Suppressor macrophage treated with lipopolysaccharide for 1 hour (primary cell): ENCODE results near the gene VWF.
"Not testable (repeated sequence)": the region's sequence is repeated elsewhere in the genome, so short reads cannot be mapped to it uniquely, and the experiment has no call there.

ENCODE experiments used
- DNase-seq, 3 donors: peaks; one replicate each; pipeline ENCODE4 v3.0.0-alpha.2; 2020 to 2022

The VWF gene

DNA sequence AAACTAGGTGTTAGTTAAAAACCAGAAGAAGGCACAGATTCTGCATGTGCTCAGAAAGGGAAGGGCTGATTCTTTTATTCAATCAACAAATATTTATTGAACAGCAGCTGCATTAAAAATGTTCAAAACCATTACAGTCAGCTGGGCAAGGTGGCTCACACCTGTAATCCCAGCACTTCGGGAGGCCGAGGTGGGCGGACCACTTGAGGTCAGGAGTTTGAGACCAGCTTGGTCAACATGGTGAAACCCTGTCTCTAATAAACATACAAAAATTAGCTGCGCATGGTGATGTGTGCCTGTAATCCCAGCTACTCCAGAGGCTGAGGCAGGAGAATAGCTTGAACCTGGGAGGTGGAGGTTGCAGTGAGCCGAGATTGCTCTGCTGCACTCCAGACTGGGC, 22.4 kb downstream of the VWF start:
- DNase-seq = not testable (repeated sequence)

DNA sequence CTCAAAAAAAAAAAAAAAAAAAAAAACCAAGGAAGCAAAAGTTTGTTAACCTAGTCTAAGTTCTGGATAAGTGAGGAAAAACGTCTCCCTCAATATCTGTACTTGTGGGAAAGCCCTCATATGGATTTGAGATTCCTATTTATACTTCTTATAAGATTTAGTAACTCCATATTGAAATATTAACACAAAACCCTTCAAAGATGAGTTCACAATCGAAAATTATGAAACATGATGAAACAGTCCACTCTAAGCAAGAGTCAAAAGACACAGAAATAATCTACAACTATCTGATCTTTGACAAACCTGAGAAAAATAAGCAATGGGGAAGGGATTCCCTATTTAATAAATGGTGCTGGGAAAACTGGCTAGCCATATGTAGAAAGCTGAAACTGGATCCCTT, 25.2 kb downstream of the VWF start:
- no peak for DNase-seq

DNA sequence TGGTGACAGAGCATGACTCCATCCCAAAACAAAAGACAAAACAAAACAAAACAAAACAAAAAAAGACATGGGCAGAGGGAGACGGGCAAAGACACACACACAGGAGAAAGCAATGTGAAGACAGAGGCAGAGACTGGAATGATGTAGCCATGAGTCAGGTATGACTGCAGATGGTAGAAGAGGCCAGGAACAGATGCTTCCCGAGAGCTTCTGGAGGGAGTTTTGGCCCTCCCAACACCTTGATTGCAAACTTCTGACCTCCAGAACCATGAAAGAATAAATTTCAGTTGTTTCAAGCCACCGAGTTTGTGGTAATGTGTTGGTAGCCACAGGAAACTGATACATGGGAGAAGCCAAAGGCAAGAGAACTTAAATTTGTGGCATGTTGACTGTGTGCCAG, 27.1 kb downstream of the VWF start:
- no peak for DNase-seq

DNA sequence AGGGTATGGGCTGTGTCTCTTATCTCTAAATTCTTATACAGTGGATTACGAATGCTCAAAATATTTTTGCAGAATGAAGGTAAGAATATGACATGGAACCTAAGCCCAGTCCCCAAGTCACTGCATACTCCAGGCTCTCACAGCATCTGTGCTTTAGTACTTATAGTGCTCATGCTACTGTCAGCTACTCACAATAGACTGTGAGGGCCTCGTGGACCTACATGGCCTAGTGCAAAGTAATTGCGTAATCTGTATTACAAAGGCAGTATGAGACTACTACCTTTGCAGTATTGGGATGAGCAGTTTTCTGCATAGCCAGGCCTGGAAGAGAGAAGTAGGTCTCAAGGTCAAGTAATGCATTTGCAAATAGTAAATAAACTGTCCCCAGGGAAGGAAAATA, 27.9 kb downstream of the VWF start:
- DNase-seq = no peak

DNA sequence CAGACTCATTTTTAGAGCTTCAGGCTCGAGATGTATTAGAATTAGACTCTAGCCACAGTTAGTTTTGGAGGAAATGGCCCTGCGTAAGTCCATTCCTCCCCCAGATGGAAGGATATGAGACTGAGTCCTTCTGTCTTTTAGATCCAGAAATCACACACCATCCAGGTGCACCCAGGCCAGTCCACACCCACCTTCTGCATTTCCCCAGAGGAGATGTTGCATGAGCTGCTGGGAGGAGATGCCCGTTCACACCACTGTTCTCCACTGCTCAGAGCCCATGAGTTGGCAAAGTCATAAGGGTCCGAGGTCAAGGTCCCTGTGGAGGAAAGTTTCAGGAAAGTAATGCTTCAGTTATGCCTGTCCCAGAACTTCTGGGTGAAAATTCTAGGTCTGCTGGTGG, 29.2 kb downstream of the VWF start:
- DNase-seq = no peak

DNA sequence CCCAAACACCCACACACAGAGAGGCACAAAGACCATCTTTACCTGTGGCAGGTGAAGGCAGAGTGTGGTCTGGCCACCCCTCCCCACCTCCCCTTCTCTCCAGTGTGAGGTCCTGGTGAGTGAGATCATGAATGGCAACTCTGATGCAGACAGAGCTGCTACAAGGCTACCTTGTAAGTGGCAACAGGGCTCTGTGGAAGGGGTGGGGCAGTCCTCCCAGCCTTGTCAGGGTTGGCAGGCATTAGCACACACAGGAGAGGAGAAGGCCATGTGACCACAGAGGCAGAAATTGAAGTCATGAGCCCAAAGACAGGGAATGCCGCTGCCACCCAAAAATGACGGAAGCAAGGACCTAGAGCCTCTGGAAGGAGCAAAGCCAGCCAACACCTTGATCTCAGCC, 30.7 kb downstream of the VWF start:
- DNase-seq = no peak

DNA sequence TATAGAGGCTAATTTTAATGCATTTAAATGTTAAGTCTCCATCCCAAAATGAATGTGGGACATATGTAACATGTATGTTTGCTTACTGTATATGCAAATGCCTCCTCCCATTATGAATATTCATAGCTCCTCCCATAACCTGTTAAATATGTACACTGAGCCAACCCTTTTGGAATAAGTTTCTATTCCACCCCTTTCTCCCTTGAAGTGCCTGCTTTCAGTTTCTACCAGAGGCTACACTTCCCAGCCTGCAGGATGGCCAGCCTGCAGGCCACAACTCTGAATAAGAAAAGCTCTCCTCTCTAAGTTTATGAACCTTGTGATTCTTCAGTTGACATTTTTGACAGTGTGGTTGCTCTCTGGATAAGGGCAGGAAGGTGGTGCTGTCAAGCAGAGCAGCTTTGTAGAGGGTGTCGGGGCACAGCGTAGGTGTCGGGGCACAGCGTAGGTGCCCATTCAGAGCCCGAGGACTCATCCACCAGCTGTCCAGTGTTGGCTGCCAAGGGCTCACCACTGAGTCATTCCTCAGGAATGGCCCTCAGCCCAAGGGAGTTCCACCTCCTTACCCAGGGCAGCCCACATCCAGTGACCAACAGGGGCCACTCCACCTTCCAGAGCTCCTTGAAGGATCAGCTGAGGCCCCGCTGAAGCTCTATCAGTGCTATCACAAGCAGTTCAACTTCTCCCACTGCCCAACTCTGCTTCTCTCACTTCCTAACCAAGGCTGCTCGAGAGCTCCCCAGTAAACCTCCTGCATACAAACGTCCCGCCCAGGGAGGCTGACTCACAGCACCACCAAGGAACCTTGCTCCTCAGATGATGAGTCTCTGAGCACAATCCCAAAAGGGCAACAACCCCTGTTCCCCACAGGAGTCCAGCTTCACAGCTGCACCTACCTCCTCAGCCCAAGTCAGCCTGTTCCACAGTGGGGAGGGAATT, 31.4 kb downstream of the VWF start:
- DNase-seq = peak; percentile 78 to 82 (median 80)

DNA sequence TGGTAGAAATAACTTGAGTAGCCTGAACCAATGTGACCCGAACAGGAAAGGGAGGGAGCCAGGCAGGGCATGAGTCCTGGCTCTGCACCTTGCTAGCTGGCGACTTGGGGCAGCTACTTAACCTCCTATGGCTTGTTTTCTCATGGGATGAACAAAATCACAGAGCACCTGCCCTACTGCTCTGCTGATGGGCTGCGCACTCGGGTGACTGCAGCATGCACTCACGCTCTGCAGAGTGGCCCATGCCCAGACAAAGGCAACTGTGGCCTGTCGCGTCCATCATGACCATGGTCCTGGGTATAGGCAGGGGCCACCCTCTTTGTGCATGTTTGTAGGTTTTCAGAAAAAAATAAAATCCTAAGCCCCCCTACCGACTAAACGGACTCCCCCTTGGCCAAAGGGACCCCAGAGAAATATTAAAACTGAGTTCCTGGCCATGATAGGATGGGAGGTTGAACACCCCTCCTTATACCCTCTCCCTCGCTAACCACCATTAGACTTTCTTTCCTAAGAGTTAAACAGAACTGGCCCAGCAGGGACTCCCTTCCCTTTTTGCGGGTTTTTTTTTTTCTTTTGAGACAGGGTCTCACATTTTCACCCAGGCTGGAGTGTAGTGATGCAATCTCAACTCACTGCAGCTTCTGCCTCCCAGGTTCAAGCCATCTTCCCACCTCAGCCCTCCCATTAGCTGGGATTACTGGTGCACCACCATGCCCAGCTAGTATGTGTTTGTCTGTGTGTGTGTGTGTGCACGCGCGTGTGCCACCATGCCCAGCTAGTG, 32.5 kb downstream of the VWF start:
- no peak for DNase-seq

DNA sequence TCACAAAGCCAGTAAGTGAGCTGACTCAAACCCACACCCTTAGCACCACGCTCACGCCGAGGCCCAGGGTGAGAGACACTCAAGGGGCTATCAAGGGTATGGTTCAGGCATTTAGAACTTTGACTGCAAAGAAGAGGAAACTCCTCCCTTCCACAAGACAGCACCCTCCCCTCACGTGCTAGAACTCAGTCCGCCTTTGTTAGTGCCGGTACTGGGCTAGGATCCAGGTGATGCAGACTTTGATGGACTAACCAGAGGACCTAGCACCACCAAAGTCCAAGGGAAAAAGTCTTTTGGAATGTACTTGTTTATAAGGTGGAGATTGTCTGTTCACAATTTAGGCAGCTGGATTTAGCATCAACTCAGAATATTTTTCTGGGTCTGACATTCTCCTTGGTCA, 33.7 kb downstream of the VWF start:
- DNase-seq = no peak

DNA sequence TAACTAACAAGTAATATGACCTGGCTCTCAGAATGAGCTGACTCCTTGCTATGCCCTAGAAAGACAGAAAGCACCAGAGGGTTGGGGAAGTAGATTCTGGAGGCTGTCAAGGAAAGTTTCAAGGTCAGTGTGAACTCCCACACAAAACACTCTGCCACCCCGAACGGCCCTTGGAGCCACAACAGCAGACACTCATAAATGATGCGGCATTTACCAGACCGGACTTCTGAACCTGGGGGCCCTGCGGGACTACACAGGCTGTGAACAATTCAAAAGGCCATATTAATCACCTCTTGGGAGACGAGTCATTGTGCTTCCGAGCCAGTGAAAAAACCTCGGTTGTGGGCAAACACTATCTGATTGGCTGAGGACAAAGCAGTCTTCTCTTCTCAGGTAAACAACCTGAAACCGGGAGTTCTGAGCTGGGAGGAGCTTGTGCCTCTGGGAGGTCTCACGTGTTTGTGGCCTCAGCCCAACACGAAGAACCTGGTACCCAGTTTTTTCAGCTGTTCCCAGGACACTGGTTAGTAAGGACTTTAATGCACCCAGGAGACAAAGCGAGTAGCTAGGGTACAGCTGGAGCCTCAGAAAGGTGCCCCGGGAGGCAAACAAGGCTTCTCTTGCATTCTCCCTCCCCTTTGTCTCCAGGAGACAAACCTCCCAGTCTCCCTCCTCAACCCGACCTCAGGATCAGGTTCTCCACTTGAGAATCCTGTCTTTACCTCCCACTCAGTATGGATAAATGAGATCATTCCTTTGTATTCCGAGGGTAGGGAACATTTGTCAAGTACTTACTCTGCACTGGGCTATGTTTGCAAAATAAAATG, 35.3 kb downstream of the VWF start:
- peak; percentile 63 to 71 (median 70) for DNase-seq

DNA sequence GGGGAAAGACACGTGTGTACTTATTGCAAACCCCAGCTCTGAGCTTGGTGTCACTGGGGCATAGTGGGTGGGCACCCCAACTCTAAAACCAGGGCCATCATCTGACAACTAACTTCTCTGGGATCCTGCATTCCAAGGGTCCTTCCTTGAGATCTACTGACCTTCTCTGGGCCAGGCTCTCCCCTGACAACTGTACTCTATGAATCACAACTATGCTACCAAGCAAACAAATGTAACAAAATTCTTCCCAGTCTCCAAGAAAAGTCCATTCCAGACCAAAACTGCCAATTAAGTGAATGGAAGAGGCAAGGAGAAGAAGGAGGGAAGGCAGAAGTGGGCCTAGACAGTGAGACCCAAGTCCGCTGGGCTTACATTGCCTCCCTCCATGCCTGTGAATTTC, 38.2 kb downstream of the VWF start:
- DNase-seq = no peak

DNA sequence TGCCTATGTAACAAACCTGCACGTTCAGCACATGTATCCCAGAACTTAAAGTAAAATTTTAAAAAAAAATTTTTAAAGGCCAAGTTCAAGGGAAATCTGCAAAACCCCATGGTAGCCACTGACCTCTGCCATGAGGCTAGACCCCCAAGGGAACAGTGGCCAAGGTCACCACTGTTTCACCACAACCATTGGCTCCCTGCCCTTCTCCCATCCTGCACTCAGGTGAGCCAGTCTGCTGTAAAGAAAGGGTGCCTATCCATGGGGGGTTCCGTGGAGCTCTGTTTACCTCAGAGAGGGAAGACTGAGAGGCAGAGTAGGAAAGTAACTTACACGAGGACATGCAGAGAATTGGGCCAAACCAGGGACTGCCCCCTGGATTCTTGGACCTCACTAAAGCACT, 38.6 kb downstream of the VWF start:
- DNase-seq = no peak

DNA sequence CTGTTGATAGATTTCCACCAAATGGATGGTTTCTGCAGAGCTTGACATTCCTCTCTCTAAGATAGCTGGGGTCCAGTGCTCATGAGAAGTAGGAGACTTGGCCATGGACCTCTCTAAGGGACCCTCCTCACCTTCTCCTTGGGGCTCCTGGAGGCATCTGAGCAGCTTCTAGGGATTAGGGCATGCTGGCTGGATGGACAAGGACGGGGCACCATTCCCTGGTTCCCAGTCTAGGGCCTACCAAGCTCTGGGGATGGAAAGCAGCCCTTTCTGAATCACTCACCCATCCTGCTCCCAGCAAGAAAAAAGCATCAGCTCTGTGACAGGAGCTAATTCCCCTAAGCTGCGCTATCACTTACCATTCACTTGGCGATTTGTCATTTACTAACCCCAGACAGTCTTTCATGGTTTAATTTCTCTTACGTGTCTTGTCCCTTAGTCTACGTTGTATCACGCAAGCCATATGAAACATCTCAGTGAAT, 39.5 kb downstream of the VWF start:
- DNase-seq = no peak

DNA sequence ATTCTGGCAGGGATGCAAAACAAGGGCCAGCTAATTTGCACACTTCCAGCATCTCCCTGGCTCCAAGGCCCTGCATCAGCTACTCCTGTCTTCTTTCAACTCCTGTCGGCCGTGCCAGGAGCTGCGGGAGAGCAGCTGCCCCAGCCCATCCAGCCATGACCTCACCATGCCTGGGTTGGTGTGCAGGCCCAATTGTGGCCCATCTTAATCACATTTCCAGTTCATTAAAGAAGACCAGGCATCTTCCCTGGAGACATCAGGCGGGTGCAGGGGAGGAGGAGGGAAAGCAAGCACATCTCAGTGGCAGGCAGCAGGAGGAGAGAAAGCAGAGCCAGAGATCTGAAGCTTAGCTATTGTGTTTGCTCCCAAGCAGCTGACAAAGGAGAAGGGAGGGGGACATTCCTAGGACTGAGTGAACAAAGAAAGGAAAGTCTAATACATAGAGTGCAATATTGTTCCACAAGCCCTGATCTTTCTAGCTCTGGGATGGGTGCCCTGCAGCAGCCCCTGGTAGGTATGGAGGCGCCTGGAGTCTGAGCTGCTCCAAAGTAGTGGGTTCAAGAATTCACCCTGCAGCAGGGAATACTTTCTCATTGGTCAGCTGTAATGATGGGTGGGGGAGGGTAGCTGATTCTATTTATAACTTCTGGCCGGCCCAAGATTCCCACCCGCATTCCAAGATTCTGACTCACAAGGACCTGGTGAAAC, 40.1 kb downstream of the VWF start:
- DNase-seq = no peak

DNA sequence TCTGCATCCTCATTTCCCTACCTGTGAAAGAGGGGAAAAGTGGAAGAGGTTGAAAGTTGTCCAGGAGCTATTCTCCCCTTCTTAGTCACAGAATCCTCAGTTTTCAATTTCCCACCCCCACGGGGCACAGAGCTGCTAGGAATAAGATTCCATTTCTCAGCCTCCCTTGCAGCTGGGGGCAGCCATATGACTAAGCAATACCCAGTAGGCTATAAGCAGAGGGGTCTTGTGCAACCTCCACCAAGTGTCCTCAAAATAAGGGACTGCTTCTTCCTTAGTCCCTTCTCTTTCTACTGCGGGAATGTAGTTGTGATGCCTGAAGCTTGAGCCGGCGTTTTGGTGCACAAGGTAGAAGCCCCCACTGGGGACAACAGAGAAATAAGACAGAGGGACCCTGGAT, 40.9 kb downstream of the VWF start:
- peak; percentile 52 to 54 (median 53) for DNase-seq

DNA sequence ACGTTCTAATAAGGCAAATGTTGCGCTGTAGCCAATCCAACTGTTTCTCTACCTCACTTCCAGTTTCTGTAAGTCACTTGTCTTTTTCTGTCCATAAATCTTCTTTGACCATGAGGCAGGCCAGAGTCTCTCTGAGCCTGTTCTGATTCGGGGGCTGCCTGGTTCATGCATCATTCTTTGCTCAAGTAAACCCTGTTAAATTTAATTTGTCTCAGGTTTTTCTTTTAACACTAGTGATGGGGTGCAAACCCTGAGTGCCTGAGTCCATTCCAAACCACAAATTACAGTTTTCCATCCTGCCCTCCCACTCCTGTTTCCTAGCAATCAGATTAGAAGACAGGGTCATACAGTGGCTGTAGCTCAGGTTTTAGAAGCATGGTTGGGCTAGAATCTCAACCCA, 41.9 kb downstream of the VWF start:
- DNase-seq = no peak

DNA sequence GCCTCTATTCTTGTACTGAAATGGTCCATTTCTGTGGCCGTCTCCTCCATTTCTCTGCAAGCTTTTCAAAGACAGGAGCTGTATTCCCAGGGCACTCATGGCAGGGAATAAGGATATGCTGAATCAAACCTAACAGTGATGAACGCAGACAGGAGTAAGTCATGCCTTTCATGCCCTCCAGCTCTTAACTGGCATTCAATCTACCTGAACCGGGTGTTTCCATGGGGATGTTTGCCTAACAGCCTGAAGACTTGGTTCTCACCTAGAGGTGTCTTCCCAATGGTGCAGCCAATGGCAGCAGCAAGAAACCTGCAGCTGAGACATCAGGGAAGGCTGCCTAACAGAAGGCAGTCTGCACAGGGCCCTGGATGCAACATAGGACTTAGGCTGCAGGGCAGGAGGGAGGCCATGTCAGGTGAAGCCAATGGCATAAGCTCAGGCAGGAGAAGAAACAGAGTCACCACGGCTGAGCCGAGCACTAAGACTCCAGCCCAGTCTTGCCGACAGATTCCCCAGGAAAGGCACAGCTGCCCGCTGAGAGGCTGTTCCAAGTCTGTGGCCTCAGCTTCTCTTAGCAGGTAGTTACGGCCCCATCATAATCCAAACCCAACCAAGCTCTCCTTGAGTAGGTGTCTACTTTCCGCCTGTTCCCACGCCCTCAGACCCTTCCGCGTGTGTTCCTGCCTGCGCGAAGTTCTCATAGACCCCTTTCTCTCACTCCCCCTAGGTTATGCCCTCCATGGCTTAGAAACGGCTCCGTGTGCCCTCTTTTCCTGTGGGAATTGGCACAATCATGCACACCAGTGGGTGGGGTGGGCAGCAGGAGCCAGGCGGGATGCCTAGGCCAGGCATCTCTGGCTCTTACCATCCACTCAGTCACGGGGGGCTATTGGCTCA, 44.1 kb downstream of the VWF start:
- no peak for DNase-seq

DNA sequence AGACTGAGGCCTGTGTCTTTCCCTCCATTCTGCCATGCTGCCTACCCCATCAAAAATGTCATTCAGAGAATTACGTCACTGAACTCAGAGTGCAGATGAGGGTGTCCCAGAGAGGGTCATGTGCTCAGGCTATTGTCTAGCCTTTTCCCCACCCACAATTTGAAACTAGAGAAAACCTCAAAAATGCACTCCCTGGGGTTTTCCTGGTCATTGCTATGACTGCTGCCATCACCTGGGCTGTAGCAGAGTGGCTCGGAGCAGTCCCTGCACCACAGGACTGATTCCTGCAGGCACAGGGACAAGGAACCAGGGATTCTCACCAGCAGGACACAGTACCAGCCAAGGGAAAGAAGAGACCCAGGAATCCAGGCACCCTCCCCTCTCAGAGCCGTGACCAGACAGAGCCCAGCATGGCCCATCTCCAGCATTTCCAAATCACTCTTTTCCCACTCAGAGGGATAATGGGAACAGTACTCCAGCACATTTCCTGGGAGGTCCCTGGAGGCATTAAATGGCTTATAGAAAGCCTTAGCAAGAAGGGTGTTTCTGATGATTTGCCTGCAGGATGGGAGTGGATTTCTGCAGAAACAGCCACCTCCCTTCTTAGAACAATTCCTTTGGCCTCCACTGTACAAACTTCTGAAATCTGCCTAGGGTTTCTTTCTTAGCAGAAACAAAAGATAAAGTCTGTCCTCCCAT, 45.9 kb downstream of the VWF start:
- peak; percentile 66 to 73 (median 69) for DNase-seq

DNA sequence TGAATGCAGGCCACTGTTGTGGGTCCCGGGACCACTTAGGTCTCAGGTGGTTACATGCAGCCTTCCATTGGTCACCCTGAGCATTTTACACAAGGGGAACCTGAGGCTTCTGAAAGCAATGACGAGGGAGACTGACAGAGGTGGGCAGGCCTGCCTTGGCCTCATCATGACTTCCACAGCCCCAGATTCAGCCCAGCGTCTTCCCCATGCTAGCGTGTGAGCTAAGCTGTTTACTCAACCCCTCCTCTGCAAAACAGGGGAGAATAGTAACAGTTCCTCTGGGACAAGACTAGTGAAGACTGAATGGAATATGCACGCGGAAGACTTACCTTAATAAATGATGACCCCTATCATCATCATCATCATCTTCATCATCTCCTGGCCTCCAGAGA, 46.8 kb downstream of the VWF start:
- DNase-seq = no peak
